OCI-LY1 (cell line): ENCODE data around the gene LHX3.

Experiments used
- H2AFZ ChIP-seq: fragments of 200-600 bp; sonication (generic), shearing (Covaris generic); 2 replicates; pipeline ENCODE4 v1.6.0; 2014; ENCODE audit warnings: antibody characterized with exemption, mild to moderate bottlenecking, low read length
- H3F3A ChIP-seq: fragments of 200-600 bp; sonication (generic), shearing (Covaris generic); 2 replicates; pipeline ENCODE4 v1.6.0; 2014; ENCODE audit warnings: mild to moderate bottlenecking, antibody characterized with exemption, low read length, moderate library complexity; ENCODE audit not compliant: insufficient read depth
- H3K27ac ChIP-seq: fragments of 200-600 bp; sonication (generic); 2 replicates; pipeline ENCODE4 v1.5.1; 2014; ENCODE audit warnings: low read length, mixed run types, mild to moderate bottlenecking, low read depth; ENCODE audit not compliant: poor library complexity, severe bottlenecking
- H3K27me3 ChIP-seq: fragments of 200-600 bp; sonication (generic); 2 replicates; pipeline ENCODE4 v1.6.0; 2014; ENCODE audit warnings: antibody characterized with exemption, mild to moderate bottlenecking, low read length, moderate library complexity; ENCODE audit not compliant: insufficient read depth
- H3K36me3 ChIP-seq: fragments of 200-600 bp; sonication (generic); 2 replicates; pipeline ENCODE4 v1.6.1; 2014; ENCODE audit warnings: mild to moderate bottlenecking, antibody characterized with exemption, low read length, moderate library complexity, mixed read lengths; ENCODE audit not compliant: insufficient read depth
- H3K4me1 ChIP-seq: fragments of 200-600 bp; sonication (generic); 2 replicates; pipeline ENCODE4 v1.5.1; 2014; ENCODE audit warnings: mild to moderate bottlenecking, low read length, moderate library complexity; ENCODE audit not compliant: insufficient read depth, severe bottlenecking
- H3K4me2 ChIP-seq: fragments of 200-600 bp; sonication (generic), shearing (Covaris generic); 2 replicates; pipeline ENCODE4 v1.6.1; 2014; ENCODE audit warnings: low read length
- H3K4me3 ChIP-seq: fragments of 200-600 bp; sonication (generic); 2 replicates; pipeline ENCODE4 v1.5.1; 2014; ENCODE audit warnings: low read length, low read depth, mild to moderate bottlenecking, mixed read lengths; ENCODE audit not compliant: poor library complexity, severe bottlenecking
- H3K79me2 ChIP-seq: fragments of 200-600 bp; shearing (Covaris generic); 2 replicates; pipeline ENCODE4 v1.6.1; 2016; ENCODE audit warnings: mixed run types, low read length, mixed read lengths; ENCODE audit not compliant: insufficient read depth
- H3K9ac ChIP-seq: fragments of 200-600 bp; sonication (generic), shearing (Covaris generic); 2 replicates; pipeline ENCODE4 v1.6.1; 2014; ENCODE audit warnings: mild to moderate bottlenecking, low read length, mixed read lengths
- H3K9me2 ChIP-seq: fragments of 200-600 bp; sonication (generic), shearing (Covaris generic); 2 replicates; pipeline ENCODE4 v1.6.1; 2014; ENCODE audit warnings: low read depth, mild to moderate bottlenecking, low read length, mixed read lengths
- H3K9me3 ChIP-seq: fragments of 200-600 bp; shearing (Covaris generic); 2 replicates; pipeline ENCODE4 v1.6.1; 2014; ENCODE audit warnings: low read length, mixed read lengths
- H4K20me1 ChIP-seq: fragments of 200-600 bp; sonication (generic), shearing (Covaris generic); 2 replicates; pipeline ENCODE4 v1.6.0; 2016; ENCODE audit warnings: mild to moderate bottlenecking, low read length; ENCODE audit not compliant: insufficient read depth
- CTCF ChIP-seq: fragments of 200-600 bp; sonication (generic), shearing (Covaris generic); IDR thresholded peaks from 2 replicates; pipeline ENCODE4 v1.5.1; 2017; ENCODE audit warnings: mild to moderate bottlenecking, antibody characterized with exemption, low read length, moderate library complexity, mixed read lengths
- EZH2 ChIP-seq: fragments of 200-600 bp; sonication (generic), shearing (Covaris generic); IDR thresholded peaks from 2 replicates; pipeline ENCODE4 v1.8.0; 2017; ENCODE audit warnings: borderline replicate concordance, mixed run types, mild to moderate bottlenecking, antibody characterized with exemption, low read length, moderate library complexity, mixed read lengths

Gene LHX3

GRCh38 chr9:136177224-136177623 is 27.7 kb downstream of the LHX3 start:
- H3K79me2 ChIP-seq, result no peaks in the 10 kb centered on the region
- no peak for TF ChIP-seq EZH2
- no peak for TF ChIP-seq CTCF
- H3K9me3 ChIP-seq, result no peaks in the 10 kb centered on the region
- H3K27me3 ChIP-seq, result no peaks in the 10 kb centered on the region
- H3K36me3 ChIP-seq, result no peaks in the 10 kb centered on the region
- no peak overlapping the region for H3K4me3 ChIP-seq
- no peak overlapping the region for H3K4me2 ChIP-seq
- H2AFZ ChIP-seq, result no peak overlapping the region
- no peak overlapping the region for H3K9ac ChIP-seq
- H3K4me1 ChIP-seq, result no peaks in the 10 kb centered on the region
- H3K27ac ChIP-seq, result no peak overlapping the region
- no peaks in the 10 kb centered on the region for H4K20me1 ChIP-seq
- no peaks in the 10 kb centered on the region for H3K9me2 ChIP-seq
- H3F3A ChIP-seq, result no peaks in the 10 kb centered on the region

GRCh38 chr9:136175616-136176197 is 29.2 kb downstream of the LHX3 start:
- TF ChIP-seq EZH2 (no peak), CTCF (no peak)
- no peaks in the 10 kb centered on the region for H3K9me3 ChIP-seq
- H3K9me2 ChIP-seq, result no peaks in the 10 kb centered on the region
- H3K4me1 ChIP-seq, result no peaks in the 10 kb centered on the region
- H3K4me2 ChIP-seq, result no peak overlapping the region
- no peak overlapping the region for H3K4me3 ChIP-seq
- no peak overlapping the region for H2AFZ ChIP-seq
- H3K27ac ChIP-seq, result no peak overlapping the region
- H3K79me2 ChIP-seq, result no peaks in the 10 kb centered on the region
- H3F3A ChIP-seq, result no peaks in the 10 kb centered on the region
- H3K27me3 ChIP-seq, result 0 out of 2 replicates have a peak, but pooled peaks cover 3% of the 10 kb centered on the region
- H4K20me1 ChIP-seq, result no peaks in the 10 kb centered on the region
- no peaks in the 10 kb centered on the region for H3K36me3 ChIP-seq
- no peak overlapping the region for H3K9ac ChIP-seq

- Histone ChIP-seq H3K36me3 (no peaks in the 10 kb centered on the region), H2AFZ (no peak overlapping the region), H3K4me1 (no peaks in the 10 kb centered on the region), H3K4me3 (no peak overlapping the region), H3K79me2 (no peaks in the 10 kb centered on the region), H4K20me1 (no peaks in the 10 kb centered on the region), H3F3A (no peaks in the 10 kb centered on the region), H3K9me3 (no peaks in the 10 kb centered on the region), H3K9ac (no peak overlapping the region), H3K4me2 (no peak overlapping the region), H3K27me3 (0 out of 2 replicates have a peak, but pooled peaks cover 4% of the 10 kb centered on the region), H3K27ac (no peak overlapping the region), H3K9me2 (no peaks in the 10 kb centered on the region)
- TF ChIP-seq CTCF (no peak), EZH2 (no peak)
These were observed 29.9 kb downstream of the LHX3 start for GRCh38 chr9:136174779-136175615.
